Cardiac muscle cell (in vitro differentiated cells and primary cell): ENCODE data around the gene HPD. TPM values are rescaled to one million over a fixed set of nuclear protein-coding genes. Genes with fewer than 3 reads are reported as not detected.

Experiments
- DNase-seq, 2 donors: peaks; one replicate each; pipeline versions ENCODE4 v3.0.0 to v3.0.0-alpha.2; 2010 to 2017; ENCODE audit warnings: low read depth in 1 of 2, low spot score in 1 of 2
- H3K27ac ChIP-seq: fragments of 200-600 bp; sonication (generic); 2 replicates; pipeline ENCODE4 v1.5.1; 2016
- H3K27me3 ChIP-seq: fragments of 200-600 bp; sonication (generic); 2 replicates; pipeline ENCODE4 v1.6.0; 2016; ENCODE audit warnings: control low read depth
- H3K36me3 ChIP-seq: fragments of 200-600 bp; sonication (generic); 2 replicates; pipeline ENCODE4 v1.5.1; 2016; ENCODE audit warnings: control low read depth
- H3K4me1 ChIP-seq: fragments of 200-600 bp; sonication (generic); 2 replicates; pipeline ENCODE4 v1.8.1; 2017; ENCODE audit warnings: low read depth, mild to moderate bottlenecking, mixed run types
- H3K4me3 ChIP-seq: fragments of 200-600 bp; sonication (generic); 2 replicates; pipeline ENCODE4 v1.5.1; 2016; ENCODE audit warnings: mild to moderate bottlenecking
- H3K9me3 ChIP-seq: fragments of 200-600 bp; sonication (generic); 2 replicates; pipeline ENCODE4 v1.5.1; 2017; ENCODE audit warnings: low read depth, mild to moderate bottlenecking, control low read depth
- polyA plus RNA-seq: library from polyadenylated mRNA; unstranded; fragments of >200 nt; fragmentation: Nextera tagmentation; extraction: Ambion mirVana; gene quantifications from 2 replicates; pipeline ENCODE4 v1.2.1, GENCODE V29; 2016
- total RNA-seq: library from RNA; depleted of rRNA; stranded (reverse); fragments of >200 nt; gene quantifications from 2 replicates; pipeline ENCODE4 v1.2.3, GENCODE V29; 2016
- TF ChIP-seq, protein P1 (sequence below): IDR thresholded peaks from 2 replicates; pipeline ENCODE4 v1.5.1; 2012; ENCODE audit warnings: low read depth, mild to moderate bottlenecking, low read length

Gene HPD
- total and polyA plus RNA-seq, 2 experiments from 2014 or later: not detected

DNA sequence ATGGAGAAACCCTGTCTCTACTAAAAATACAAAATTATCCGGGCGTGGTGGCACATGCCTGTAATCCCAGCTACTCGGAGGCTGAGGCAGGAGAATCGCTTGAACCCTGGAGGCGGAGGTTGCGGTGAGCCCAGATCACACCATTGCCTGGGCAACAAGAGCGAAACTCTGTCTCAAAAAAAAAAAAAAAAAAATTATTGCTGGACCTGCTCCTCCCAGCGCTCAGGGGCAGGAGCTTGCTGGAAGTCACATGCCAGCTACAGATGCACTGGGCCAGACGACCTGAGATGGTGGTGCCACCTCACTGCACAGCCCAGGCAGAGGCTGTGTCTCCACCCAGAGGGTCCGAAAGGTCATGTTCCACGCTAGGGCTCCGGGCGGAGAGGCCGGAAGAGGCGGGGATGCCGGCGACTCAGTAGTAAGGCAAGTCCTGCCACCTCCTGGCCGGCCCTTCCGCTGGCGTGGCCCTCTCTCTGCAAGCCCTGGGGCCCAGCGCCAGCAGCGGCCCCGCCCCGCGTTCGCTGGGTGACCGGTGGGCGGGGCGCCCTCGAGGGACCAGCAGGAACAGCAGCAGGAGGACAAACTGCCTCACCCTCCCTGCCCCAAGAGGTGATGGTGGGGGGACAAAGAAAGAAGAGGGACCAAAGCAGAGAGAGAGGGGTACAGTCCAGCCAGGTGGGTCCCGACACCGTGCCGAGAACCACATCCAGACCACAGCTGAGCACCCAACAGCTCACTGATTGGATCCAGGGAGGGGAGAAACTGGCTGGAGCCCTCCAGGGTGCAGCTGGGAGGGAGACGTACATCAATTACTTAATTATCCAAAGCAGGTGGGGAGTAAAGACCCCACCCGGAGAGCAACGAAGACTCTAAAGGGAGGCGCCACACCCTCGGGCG is 61.6 kb downstream of the HPD start:
- peak overlapping the region; percentile 100 for H3K27ac ChIP-seq
- no peaks in the 10 kb centered on the region for H3K27me3 ChIP-seq
- H3K9me3 ChIP-seq: no peaks in the 10 kb centered on the region
- H3K4me1 ChIP-seq: peaks cover 40% of the 10 kb centered on the region
- peak; percentile 89 to 94 for DNase-seq
- peaks cover 3% of the 10 kb centered on the region for H3K36me3 ChIP-seq
- H3K4me3 ChIP-seq: peak overlapping the region; percentile 14
- TF ChIP-seq, protein P1, sequence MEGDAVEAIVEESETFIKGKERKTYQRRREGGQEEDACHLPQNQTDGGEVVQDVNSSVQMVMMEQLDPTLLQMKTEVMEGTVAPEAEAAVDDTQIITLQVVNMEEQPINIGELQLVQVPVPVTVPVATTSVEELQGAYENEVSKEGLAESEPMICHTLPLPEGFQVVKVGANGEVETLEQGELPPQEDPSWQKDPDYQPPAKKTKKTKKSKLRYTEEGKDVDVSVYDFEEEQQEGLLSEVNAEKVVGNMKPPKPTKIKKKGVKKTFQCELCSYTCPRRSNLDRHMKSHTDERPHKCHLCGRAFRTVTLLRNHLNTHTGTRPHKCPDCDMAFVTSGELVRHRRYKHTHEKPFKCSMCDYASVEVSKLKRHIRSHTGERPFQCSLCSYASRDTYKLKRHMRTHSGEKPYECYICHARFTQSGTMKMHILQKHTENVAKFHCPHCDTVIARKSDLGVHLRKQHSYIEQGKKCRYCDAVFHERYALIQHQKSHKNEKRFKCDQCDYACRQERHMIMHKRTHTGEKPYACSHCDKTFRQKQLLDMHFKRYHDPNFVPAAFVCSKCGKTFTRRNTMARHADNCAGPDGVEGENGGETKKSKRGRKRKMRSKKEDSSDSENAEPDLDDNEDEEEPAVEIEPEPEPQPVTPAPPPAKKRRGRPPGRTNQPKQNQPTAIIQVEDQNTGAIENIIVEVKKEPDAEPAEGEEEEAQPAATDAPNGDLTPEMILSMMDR: peak; percentile 37

DNA sequence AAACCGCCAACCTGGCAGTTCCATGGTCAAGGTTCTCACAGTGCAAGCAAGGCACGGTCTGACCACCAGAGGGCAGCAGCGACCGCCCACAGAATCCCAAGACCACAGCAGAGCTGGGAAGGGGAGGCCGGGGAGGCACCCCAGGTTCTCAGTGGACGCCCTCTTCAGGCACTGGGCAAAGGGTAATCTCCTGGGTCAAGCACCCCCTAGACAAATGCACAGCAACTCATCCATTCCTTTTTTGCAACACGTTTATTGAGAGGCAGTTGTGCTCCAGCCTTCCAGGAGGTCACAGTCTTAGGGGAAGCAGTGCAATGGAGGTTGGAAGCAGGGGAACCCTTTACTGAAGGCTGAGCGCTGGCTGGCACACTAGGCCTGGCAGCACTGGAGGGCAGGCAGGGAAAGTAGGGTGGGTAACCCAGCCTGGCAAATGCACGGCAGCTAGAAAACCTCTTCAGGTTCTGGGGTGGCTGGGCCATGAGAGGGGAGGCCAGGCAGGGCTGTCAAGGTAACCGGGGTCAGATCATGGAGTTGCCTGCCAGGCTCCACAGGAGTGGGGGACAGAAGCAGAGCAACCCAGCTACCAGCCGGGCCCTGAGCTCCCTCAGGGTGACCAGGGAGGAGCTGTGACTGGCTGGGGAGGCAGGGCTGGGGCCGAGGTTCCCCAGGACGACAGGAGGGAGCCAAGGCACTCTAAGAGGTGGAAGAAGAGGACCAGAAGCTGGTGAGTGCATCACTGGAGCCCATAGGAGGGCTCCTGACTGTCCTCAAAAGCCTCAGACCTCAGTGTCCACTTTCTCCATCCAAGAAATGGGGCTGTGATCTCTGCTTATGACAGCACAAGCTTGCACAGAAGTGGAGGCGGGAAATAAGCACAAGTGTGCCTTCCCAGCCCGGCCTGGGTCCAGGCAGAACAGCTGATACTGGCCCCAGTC is 63.4 kb downstream of the HPD start:
- Histone ChIP-seq H3K36me3 (peaks cover 3% of the 10 kb centered on the region), H3K27ac (peak overlapping the region; percentile 100), H3K9me3 (no peaks in the 10 kb centered on the region), H3K4me1 (peaks cover 40% of the 10 kb centered on the region), H3K27me3 (no peaks in the 10 kb centered on the region), H3K4me3 (no peak overlapping the region)
- TF ChIP-seq, protein P1: peak; percentile 95
- DNase-seq: peak; percentile 85 to 89

DNA sequence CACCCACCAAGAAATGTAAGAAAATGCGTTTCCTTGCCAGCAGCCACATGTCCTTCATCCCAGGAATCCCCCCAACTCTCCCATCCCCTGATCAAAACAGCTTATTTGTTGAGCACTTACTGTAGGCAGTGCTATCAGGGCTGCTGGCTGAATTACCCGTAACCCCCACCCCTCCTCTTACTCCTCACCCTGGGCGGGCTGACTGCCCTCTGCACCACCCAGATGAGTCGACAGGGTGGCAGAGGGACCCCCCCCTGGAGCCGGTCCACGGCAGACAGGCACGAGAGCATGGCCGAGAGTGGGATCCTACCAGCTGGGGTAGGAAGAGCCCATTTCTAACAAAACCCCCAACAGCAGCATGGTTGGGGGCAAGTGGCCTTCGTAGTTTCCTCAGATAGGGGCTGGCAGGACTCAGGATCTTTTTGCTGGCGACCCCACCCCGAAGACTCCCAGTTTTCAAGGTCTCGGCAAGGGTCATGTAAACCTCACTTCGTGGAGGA is 64.1 kb downstream of the HPD start:
- Histone ChIP-seq H3K9me3 (no peaks in the 10 kb centered on the region), H3K27ac (peak overlapping the region; percentile 49), H3K27me3 (no peaks in the 10 kb centered on the region), H3K36me3 (peaks cover 3% of the 10 kb centered on the region), H3K4me3 (no peak overlapping the region), H3K4me1 (peaks cover 42% of the 10 kb centered on the region)
- TF ChIP-seq, protein P1: no peak
- DNase-seq: no peak

DNA sequence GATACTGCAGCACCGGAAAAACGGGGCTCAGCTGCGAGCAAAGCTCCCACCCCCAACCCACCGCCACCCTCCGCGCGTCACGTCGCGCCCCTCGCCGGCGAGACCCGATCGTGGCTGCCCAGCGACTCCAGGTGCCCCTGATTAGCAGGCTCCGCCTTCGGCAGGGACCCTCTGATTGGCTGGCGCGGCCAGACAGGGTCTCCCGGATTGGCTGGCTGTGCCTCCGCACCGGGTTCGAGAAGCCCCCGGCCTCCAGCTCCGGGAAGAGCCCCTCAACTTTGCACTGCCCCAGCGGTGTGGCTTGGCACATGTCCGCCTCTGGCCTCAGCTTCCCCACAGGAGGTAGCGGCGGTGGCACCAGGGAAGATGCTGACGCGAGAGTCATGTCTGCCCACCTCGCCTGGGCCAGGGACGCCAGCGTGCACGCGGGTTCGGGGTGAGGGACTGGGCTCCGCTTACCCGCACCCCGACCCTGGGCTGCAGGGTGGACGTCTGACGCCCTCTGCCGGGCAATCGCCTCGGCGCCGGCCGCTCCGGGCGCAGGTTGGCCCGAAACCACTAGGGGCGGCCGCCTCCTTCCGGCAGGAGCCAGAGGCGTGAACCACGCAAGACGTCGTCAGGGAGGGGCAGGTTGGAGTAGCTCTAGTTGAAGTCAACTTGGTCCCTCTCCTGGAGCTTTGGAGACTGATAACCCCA is 64.7 kb downstream of the HPD start:
- peak overlapping the region; percentile 43 for H3K4me3 ChIP-seq
- H3K4me1 ChIP-seq: peaks cover 39% of the 10 kb centered on the region
- H3K27ac ChIP-seq: peak overlapping the region; percentile 49
- H3K9me3 ChIP-seq: no peaks in the 10 kb centered on the region
- H3K27me3 ChIP-seq: no peaks in the 10 kb centered on the region
- peak; percentile 91 to 94 for DNase-seq
- H3K36me3 ChIP-seq: peaks cover 3% of the 10 kb centered on the region
- TF ChIP-seq, protein P1: peak; percentile 97

DNA sequence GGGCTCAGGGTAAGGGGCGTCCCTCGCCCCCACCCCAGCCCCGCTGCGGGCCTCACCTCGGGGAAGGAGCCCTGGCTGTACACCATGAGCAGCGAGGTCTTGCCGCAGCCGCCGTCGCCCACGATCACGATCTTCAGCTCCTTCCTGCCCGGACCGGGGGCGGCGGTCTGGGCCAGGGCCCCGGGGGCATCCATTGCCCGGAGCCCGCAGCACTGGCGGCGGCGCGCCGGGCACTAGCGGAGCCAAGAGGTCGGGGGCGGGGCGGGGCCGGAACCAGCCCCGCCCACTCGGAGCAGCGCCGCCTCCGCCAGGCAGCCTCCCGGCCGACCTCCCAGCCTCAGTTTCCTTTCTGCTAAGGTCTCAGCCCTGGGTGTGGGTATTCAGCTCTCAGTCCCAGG is 65.2 kb downstream of the HPD start, which contains the start of gene RHOF:
Gene RHOF (minus strand): TSS at position 249 of the 398 bp plus-strand sequence. CDS start 55 bp downstream, at position 194.
- Histone ChIP-seq H3K27ac (peak within 1 kb of the TSS; percentile 68), H3K4me1 (peaks cover 35% of the 10 kb centered on the region), H3K36me3 (peaks cover 3% of the 10 kb centered on the region), H3K4me3 (peak within 1 kb of the TSS; percentile 43), H3K9me3 (no peaks in the 10 kb centered on the region), H3K27me3 (no peaks in the 10 kb centered on the region)
- TF ChIP-seq, protein P1: no peak
- peak in 1 of 2 donors; percentile 51 for DNase-seq
